Upper lobe of left lung (tissue), 4 donors: ENCODE results near the gene AK1.

Experiments used
- CTCF ChIP-seq, 6 experiments: fragments of 450-650 bp in 4 of 6; fragments of 200-600 bp in 2 of 6; sonication (generic) in 2 of 6; IDR thresholded peaks; one replicate each; pipeline ENCODE4 v1.5.1; 2016 to 2019; ENCODE audit warnings: antibody characterized with exemption in 6 of 6
- EP300 ChIP-seq, 4 donors: sonication (generic); formaldehyde crosslinking; IDR thresholded peaks; one replicate each; pipeline ENCODE4 v1.5.1; 2017; ENCODE audit warnings: antibody characterized with exemption in 4 of 4, control low read depth in 2 of 4

- no peak for TF ChIP-seq CTCF (IDR thresholded peaks at IDR 0.05)
- TF ChIP-seq EP300 (IDR thresholded peaks at IDR 0.05): no peak
Measured at GRCh38 chr9:127874301-127875221, 2.9 kb downstream of the AK1 start.
